ENCODE results near the gene CEP295NL.
"Not testable (repeated sequence)": the region's sequence is repeated elsewhere in the genome, so short reads cannot be mapped to it uniquely, and the experiment has no call there.

CEP295NL gene

DNA sequence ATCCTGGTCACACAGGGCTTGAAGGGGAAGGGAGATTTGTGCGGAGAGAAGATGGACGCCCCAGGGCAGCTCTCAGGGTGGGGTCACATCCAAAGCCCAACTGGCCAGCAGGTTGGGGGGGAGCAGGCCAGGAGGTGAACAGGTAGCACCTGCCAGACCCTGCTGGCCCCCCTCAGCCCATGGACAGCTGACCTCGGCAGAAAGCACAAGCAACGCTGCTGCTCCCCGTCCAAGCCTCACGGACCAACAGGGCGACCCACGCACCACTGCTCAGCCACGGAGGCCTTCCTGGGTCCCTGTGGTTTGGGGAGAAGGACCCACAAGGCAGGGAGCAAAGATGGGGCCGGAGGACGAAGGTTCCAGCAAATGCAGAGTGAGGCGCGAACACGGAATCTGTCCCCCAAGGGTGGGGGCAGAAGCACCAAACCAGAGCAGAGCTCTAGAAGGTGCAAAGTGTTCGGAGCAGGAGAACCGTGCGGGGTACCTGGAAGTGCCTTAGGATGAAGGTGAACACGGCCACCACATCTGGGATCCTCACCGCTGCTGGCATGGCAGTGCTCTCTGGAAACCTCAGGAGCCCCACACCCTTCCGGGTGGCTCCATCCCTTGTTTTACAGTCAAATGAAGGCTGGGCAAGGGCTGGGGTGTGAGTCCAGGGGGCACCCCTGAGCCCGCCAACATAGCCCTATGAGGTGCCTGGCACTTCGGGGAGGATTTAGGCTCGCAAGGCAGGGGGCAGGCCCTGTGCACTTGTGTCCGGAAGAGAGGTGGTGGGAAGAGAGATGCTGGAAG, 17.9 kb downstream of the CEP295NL start:
- DNase-seq = no peak

- no peak for DNase-seq
These were observed 18.7 kb downstream of the CEP295NL start for GRCh38 chr17:78884148-78884825.

DNA sequence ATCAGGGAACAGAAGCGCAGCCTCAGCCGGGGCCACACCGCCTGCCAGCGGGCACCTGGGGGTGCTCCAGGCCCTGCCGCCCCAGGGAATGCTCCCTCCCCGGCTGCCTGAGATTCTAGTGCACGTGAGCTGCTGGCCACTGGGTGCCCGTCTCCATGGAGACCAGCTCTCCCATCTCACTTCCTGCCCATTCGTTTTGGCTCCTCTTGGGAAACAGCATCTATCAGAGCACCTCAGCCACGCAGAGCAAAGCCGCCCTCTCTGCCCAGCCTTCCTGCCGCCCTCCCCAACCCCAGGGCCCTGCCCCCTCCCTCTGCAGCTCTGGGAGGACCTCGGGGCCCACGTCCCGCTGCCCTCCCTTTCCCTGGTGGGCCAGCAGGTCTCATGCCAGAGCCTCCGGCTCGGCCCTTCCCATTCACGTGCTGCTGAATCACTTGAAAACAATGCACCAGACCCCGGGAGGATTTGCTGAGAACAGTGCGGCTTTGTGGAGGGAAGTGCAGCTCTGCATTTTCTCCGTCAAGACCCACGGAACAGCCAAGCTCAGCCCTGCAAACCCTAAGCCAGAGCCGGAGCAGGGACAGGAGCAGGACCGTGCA, 19.4 kb downstream of the CEP295NL start:
- peak; percentile 58 to 92 (median 82) for DNase-seq

DNA sequence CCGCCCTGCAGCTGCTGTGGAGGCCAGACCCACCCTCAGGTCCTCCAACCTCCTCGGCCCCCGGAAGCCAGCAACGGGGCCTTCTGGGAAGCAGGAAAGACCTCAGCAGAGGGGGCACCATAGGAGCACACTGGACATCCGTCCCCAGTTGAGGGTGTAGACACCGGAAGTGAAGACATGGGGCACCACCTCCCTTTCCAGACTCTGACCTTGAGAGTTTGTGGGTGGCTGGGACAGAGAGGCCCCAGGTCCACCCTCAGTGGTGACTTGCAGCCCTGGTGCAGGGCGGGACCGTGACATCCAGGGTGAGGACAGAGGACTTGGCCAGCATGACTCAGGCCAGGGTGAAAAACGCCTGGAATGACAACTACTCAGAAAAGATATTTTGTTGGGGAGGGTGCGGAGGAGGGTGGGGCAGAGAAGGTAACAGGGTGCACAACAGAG, 19.9 kb downstream of the CEP295NL start:
- DNase-seq = peak in 1 of 3 experiments; percentile 61

DNA sequence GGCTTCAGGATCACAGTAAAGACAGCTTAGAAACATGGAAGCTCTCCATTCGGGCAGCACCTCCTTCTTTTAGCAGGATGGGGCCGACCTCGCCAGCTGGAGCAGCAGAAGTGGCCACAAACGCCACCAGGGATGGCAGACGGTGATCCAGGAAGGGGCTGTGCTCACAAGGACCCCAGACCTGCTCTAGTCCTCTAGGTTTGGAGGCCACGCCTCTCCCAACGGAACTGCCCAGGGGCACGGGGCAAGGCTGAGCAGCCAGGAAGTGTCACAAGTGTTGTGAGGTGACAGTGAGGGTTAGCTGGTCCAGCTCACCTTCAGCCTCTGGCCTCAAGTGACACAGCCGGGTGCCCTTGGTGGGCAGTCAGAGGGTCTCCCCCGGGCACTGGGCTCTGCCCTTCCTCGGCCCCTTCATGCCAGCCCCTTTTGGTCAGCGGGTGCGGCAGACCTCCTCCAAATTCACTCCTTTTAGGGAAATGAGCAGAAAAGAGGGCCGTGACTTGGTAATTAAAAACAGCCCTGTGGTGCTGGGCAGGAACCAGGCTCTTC, 20.4 kb downstream of the CEP295NL start:
- no peak for DNase-seq

DNA sequence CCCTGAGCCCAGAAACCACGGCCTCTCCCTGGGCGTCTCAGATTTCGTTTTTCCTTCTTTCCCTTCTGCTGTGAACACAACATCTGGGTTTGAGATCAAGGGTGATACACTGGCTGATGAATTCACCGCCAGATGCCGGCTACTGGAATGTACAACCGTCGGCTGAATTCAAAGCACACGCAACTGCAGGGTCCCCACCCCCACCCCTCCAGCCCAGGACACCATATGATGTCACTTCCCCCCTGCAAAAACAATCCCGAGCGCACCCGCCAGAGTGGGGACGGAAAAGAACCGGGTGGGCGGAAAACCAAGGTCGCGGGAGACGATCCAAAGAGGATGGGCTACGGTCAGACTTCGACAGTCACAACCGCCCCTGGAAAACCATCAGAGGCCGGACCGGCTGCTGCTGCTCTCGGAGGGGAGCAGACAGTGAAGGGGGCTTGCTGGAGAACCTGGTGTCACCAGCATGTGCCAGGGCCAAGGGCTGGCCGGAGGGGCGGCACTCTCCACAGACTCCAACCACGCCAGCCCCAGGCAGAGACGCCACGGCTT, 23.3 kb downstream of the CEP295NL start:
- no peak for DNase-seq

DNA sequence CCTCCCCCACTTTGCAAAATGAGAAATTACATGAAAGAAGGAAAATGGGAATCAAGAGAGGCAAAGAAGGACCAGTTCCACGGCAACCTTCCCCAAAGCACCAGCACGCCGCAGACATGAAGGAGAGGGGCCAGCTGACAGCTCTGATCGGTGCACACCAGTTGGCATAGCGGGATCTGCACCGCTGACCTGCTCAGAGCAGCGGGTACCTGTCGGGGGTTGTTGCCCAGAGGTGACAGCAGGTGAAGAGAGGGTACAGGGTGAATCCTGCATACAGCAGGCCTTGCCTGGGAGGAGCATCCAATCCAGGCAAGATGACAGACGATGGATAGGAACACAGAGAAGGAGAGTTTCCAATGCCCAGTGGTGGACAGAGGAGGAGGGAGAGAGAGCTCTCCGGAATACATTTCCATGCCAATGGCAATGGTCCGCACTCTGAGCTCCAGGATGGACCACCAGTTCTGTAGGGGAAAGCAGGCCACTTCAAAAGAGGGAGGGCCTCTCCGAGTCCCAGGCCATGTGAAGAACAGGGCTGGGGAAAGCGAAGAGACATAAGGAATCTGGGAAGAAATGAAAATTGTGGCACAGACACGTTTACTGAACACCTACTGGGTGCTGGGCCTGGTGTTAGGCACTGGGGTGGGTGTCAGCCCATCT, 24.0 kb downstream of the CEP295NL start:
- no peak for DNase-seq

GRCh38 chr17:78878261-78878660, 24.7 kb downstream of the CEP295NL start:
- DNase-seq = no peak

GRCh38 chr17:78876954-78877517, 26.0 kb downstream of the CEP295NL start:
- DNase-seq = not testable (repeated sequence)

GRCh38 chr17:78876094-78876597, 26.9 kb downstream of the CEP295NL start:
- DNase-seq = no peak

- DNase-seq = peak in 2 of 3 experiments; percentile 7 to 41
These were observed 27.5 kb downstream of the CEP295NL start for GRCh38 chr17:78875363-78876093.

DNA sequence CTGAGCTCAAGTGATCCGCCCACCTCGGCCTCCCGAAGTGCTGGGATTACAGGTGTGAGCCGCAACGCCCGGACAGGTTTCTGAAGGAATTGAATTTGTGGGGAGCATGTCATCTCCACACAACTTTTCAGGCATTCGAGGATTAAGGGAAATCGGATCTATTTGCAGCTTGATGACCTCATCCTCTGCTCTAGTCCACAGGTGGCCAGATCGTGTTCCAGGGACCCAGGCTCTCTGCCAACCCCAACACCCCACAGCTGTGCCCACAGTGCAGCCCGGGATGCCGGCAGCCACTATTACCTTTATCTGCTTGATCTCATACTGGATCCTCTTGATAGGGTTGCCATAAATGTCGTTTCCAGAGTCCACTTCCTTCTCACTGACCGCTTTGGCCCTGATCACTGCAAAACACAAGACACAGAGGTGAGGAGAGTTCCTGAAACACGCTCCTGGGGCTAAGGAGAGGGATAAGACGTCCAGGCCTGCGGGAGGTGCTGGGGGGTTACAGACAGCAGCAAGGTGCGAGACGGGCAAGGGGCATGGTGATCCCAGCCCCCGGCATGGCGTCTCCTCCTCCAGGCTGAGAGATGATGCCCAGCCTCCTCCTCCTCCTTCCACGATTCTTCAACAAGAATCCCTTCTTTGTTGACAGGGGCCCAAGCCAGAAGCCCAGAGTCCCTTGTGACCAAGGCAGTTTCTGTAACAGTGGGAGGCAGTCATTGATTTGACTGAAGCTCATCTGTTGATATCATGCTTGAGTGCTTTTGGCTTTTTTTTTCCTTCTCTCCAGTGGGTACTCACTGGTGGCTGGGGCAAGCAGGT, 29.3 kb downstream of the CEP295NL start:
- no peak for DNase-seq

DNA sequence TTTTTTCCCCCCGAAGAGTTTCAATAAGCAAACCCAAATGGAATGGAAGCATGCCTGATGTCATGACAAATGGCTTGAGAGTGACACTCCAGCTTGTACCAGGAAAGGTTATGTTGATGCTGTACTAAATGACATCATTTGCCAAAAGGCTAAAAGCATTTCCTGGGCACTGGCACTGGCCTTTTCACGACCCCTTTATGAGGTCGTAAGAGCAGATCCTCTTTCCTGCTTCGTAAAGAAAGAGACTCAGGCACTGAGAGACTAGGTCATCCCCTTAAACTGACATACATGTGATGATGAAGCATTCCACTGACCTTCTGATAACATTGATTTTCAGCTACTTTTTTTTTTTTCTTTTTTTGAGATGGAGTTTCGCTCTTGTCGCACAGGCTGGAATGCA, 30.5 kb downstream of the CEP295NL start:
- DNase-seq = no peak

DNA sequence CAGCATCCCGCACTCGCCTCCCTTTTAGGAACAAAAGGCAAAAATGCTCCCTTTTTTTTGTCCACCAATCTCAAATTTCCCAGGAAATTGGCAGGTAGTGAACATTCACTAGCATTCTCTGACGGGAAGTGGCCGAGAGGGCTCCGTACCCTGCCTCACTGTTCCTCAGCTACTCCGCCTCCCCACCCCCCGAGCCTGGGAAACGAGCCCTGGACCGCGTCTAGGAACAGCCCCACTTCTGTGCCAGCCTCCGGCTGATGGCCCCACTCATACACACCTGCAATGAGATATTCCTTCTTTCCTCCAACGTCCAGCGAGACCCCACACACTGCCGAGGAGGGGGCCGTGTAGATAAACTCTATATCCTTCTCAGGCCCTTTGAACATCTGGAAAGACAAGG, 32.4 kb downstream of the CEP295NL start:
- DNase-seq = no peak

DNA sequence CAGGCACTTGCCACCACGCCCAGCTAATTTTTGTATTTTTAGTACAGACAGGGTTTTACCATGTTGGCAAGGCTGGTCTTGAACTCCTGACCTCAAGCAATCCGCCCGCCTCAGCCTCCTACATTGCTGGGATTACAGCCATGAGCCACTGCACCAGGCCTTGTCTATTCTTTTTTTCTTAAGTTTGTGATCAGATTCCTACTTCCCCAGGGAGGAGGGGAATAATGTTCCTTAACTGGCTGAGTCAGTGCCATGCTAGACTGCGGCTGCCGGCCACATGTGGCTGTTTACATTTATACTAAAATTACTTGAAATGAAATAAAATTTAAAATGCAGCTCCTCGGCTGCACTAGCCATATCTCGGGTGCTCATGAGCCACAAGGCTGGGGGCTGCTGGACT, 34.6 kb downstream of the CEP295NL start:
- no peak for DNase-seq

GRCh38 chr17:78867046-78867445, 36.0 kb downstream of the CEP295NL start:
- DNase-seq = not testable (repeated sequence)

GRCh38 chr17:78865682-78866390, 37.2 kb downstream of the CEP295NL start:
- DNase-seq = peak; percentile 38 to 78 (median 74)

DNA sequence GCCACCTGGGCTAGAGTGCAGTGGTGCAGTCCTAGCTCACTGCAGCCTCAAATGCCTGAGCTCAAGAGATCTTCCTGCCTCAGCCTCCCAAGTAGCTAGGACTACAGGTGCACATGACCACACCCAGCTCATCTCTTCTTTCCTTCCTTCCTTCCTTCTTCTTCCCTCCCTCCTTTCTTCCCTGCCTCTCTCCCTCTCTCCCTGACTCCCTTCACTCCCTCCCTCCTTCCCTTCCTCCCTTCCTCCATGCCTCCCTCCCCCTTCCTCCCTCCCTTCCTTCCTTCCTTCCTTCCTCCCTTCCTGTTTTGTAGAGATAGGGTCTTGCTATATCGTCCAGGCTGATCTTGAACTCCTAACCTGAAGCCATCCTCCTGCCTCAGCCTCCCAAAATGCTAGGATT, 38.9 kb downstream of the CEP295NL start:
- DNase-seq = no peak
